Endodermal cell (in vitro differentiated cells): ENCODE measurements around the gene PACSIN1. TPM values are rescaled to one million over a fixed set of nuclear protein-coding genes. Genes with fewer than 3 reads are reported as not detected.

Experiments
- DNase-seq: peaks from one replicate; pipeline ENCODE4 v3.0.0-alpha.2; 2017
- H3K27ac ChIP-seq: 2 replicates; pipeline ENCODE4 v1.5.1; 2013; ENCODE audit warnings: mild to moderate bottlenecking, low read depth, low read length, moderate library complexity
- H3K27me3 ChIP-seq: 2 replicates; pipeline ENCODE4 v1.6.1; 2013; ENCODE audit warnings: mild to moderate bottlenecking, low read length, moderate library complexity; ENCODE audit not compliant: insufficient read depth, control insufficient read depth, poor library complexity, severe bottlenecking
- H3K36me3 ChIP-seq: 2 replicates; pipeline ENCODE4 v1.7.0; 2013; ENCODE audit warnings: mild to moderate bottlenecking, low read length, moderate library complexity; ENCODE audit not compliant: control insufficient read depth, insufficient read depth
- H3K4me1 ChIP-seq: one replicate; pipeline ENCODE4 v1.7.0; 2013; ENCODE audit warnings: low read length; ENCODE audit not compliant: control insufficient read depth, insufficient read depth
- H3K4me3 ChIP-seq: 2 replicates; pipeline ENCODE4 v1.5.1; 2013; ENCODE audit warnings: mild to moderate bottlenecking, low read length, moderate library complexity
- H3K9ac ChIP-seq: 2 replicates; pipeline ENCODE4 v1.6.1; 2013; ENCODE audit warnings: mild to moderate bottlenecking, low read length, moderate library complexity; ENCODE audit not compliant: poor library complexity, severe bottlenecking; ENCODE audit errors: extremely low read depth
- H3K9me3 ChIP-seq: 2 replicates; pipeline ENCODE4 v1.6.1; 2013; ENCODE audit warnings: mild to moderate bottlenecking, low read length, moderate library complexity; ENCODE audit not compliant: control insufficient read depth
- H3K27ac Mint-ChIP-seq: 2 replicates; pipeline ENCODE4 v1.8.0; 2020; ENCODE audit warnings: mixed read lengths
- H3K27me3 Mint-ChIP-seq: 2 replicates; pipeline ENCODE4 v1.8.0; 2021; ENCODE audit warnings: mild to moderate bottlenecking, mixed read lengths; ENCODE audit not compliant: insufficient read depth
- H3K36me3 Mint-ChIP-seq: 2 replicates; pipeline ENCODE4 v1.8.0; 2020; ENCODE audit warnings: low read depth, mixed read lengths
- H3K4me1 Mint-ChIP-seq: 2 replicates; pipeline ENCODE4 v1.8.0; 2020; ENCODE audit warnings: mixed read lengths
- H3K4me3 Mint-ChIP-seq: 2 replicates; pipeline ENCODE4 v1.8.0; 2020; ENCODE audit warnings: mild to moderate bottlenecking, moderate library complexity, mixed read lengths
- H3K9me3 Mint-ChIP-seq: 2 replicates; pipeline ENCODE4 v1.8.0; 2020; ENCODE audit warnings: mild to moderate bottlenecking, mixed read lengths
- CTCF ChIP-seq: fragments of 200-600 bp; sonication (generic); conservative IDR thresholded peaks from 2 replicates; pipeline ENCODE4 v1.5.0; 2021; ENCODE audit warnings: antibody characterized with exemption, mild to moderate bottlenecking
- WGBS, 2 experiments: methylation state at CpG; one replicate each; pipeline versions ENCODE4 v1.1.5 to v1.1.7; 2013; ENCODE audit warnings: missing lambda C conversion rate in 2 of 2, mixed read lengths in 1 of 2; ENCODE audit not compliant: insufficient coverage in 1 of 2, insufficient read length in 1 of 2; 5-methylcytosine and 5-hydroxymethylcytosine counted together
- total RNA-seq, 2 donors: library from RNA; stranded (reverse); fragmentation: NEBNext Ultra II Directional in 1 of 2; extraction: Animal tissue kit (Norgen Biotek cat#: 25700) in 1 of 2; gene quantifications; 2 replicates in 1 of 2; 3 replicates in 1 of 2; pipeline ENCODE4 v1.2.1, GENCODE V29; 2021

The PACSIN1 gene
- total RNA-seq, 2 donors from 2014 or later: 7.2 to 7.3 TPM

GRCh38 chr6:34457382-34457741 is 8.5 kb upstream of the PACSIN1 start:
- Mint-ChIP-seq H3K36me3 (no peaks in the 10 kb centered on the region), H3K4me1 (peaks cover 5% of the 10 kb centered on the region), H3K27ac (no peak overlapping the region), H3K9me3 (no peaks in the 10 kb centered on the region), H3K27me3 (no peaks in the 10 kb centered on the region), H3K4me3 (no peak overlapping the region)
- 75 to 93% methylated on average over 2 of the region's 2 CpGs for WGBS, 2 experiments
- no peak for DNase-seq
- Histone ChIP-seq H3K27ac (no peak overlapping the region), H3K4me3 (no peak overlapping the region), H3K27me3 (no peaks in the 10 kb centered on the region), H3K4me1 (no peaks in the 10 kb centered on the region), H3K9me3 (no peaks in the 10 kb centered on the region), H3K36me3 (no peaks in the 10 kb centered on the region), H3K9ac (no peak overlapping the region)
- no peak for TF ChIP-seq CTCF

GRCh38 chr6:34457742-34458735 is 7.8 kb upstream of the PACSIN1 start:
- H3K4me3 Mint-ChIP-seq: no peak overlapping the region
- Histone ChIP-seq H3K4me3 (no peak overlapping the region), H3K9me3 (no peaks in the 10 kb centered on the region), H3K36me3 (no peaks in the 10 kb centered on the region), H3K4me1 (no peaks in the 10 kb centered on the region), H3K9ac (no peak overlapping the region), H3K27me3 (no peaks in the 10 kb centered on the region), H3K27ac (no peak overlapping the region)
- peak; percentile 87 for DNase-seq
- no peaks in the 10 kb centered on the region for H3K36me3 Mint-ChIP-seq
- H3K4me1 Mint-ChIP-seq: peaks cover 8% of the 10 kb centered on the region
- no peak overlapping the region for H3K27ac Mint-ChIP-seq
- WGBS, 2 experiments: 85% methylated on average over 7 to 14 of the region's 14 CpGs
- no peak for TF ChIP-seq CTCF
- H3K9me3 Mint-ChIP-seq: no peaks in the 10 kb centered on the region
- no peaks in the 10 kb centered on the region for H3K27me3 Mint-ChIP-seq

- H3K4me3 Mint-ChIP-seq: no peak overlapping the region
- H3K27ac ChIP-seq: no peak overlapping the region
- H3K4me1 ChIP-seq: no peaks in the 10 kb centered on the region
- WGBS, 2 experiments: 19 to 36% methylated on average over 3 to 4 of the region's 6 CpGs
- no peak overlapping the region for H3K27ac Mint-ChIP-seq
- H3K27me3 Mint-ChIP-seq: peaks cover 6% of the 10 kb centered on the region
- peak; percentile 94 for TF ChIP-seq CTCF
- peaks cover 11% of the 10 kb centered on the region for H3K4me1 Mint-ChIP-seq
- H3K9me3 Mint-ChIP-seq: no peaks in the 10 kb centered on the region
- H3K27me3 ChIP-seq: peaks cover 1% of the 10 kb centered on the region
- H3K36me3 ChIP-seq: no peaks in the 10 kb centered on the region
- no peak overlapping the region for H3K4me3 ChIP-seq
- no peak overlapping the region for H3K9ac ChIP-seq
- no peaks in the 10 kb centered on the region for H3K9me3 ChIP-seq
- H3K36me3 Mint-ChIP-seq: no peaks in the 10 kb centered on the region
- DNase-seq: peak; percentile 86
Measured at GRCh38 chr6:34459899-34460593, 5.8 kb upstream of the PACSIN1 start.
